ENCODE results near the gene GGA2.

GGA2 gene

DNA sequence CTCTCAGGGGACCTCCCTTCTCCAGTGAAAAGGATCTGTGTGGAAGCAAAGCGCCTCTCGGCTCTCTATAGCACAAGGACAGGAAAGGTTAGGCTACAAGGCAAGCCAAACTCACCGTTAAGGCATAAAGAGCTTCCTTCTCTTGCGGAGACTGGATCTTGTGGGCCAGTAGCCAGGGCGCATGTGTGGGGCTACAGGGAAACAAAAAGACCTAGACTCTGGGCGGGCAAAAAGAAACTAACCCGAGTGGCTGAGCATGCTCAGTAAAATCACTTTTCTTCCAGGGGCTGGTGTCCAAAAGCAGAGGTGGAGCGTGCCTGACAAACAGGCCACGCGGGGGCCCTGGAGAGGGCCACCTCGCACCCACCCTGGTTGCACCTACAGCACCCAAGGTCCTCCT, 16.1 kb downstream of the GGA2 start:
- H3K4me1 Mint-ChIP-seq, result peaks cover 5% of the 10 kb centered on the region
- H3K27ac Mint-ChIP-seq, result no peak overlapping the region
- no peak overlapping the region for H3K4me3 Mint-ChIP-seq
- H3K27me3 Mint-ChIP-seq (ENCODE audit: low read depth), result no peaks in the 10 kb centered on the region
- TF ChIP-seq CTCF (IDR thresholded peaks at IDR 0.05; ENCODE audit: unreplicated experiment in 3 of 3), result no peak
- H3K36me3 Mint-ChIP-seq (ENCODE audit: low read depth), result peaks cover 44% of the 10 kb centered on the region
- no peaks in the 10 kb centered on the region for H3K9me3 Mint-ChIP-seq

DNA sequence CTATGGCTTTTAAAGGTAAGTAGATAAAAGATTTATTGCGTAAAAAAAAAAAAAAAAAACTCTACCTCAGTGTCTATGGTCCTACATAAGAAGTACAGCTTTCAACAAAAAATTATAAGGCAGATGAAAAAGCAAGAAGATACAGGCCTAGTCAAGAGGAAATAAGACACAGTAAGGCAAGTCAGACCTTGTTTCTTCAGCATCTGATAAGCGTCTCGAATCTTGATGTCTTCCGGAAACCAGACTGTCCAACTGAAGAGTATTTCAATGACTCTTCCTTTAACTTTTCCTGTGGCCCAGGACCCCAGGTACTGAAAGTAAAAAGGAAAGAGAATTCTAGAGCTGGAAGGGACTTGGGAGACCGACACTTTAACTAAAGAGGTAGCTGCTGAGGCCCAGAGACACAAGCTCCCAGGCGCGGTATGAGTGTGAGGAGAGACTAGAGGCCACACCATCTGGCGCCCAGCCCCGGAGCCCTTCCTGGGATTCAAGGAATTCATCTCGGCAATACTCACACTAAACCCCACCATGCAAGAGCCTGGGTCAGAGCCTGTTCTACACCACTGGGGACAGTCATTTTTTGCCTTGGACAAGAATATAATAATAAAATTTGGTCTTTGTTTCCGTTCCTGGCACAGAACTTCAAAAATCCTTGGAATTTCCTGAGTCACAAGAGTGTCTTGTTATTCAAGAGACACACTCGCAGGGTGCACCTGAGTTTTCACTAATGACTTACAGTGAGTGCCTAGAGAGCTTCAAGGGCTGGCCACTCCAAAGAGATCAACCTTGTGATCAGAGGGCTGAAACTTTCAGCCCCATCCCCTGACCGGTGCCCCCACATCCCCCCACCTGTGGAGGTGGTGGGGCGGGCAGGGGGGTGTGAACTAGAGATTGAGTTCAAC, 18.6 kb downstream of the GGA2 start:
- no peak overlapping the region for H3K4me3 Mint-ChIP-seq
- H3K27me3 Mint-ChIP-seq (ENCODE audit: low read depth), result no peaks in the 10 kb centered on the region
- peaks cover 57% of the 10 kb centered on the region for H3K36me3 Mint-ChIP-seq (ENCODE audit: low read depth)
- no peaks in the 10 kb centered on the region for H3K4me1 Mint-ChIP-seq
- no peak overlapping the region for H3K27ac Mint-ChIP-seq
- TF ChIP-seq CTCF (IDR thresholded peaks at IDR 0.05; ENCODE audit: unreplicated experiment in 3 of 3), result no peak
- no peaks in the 10 kb centered on the region for H3K9me3 Mint-ChIP-seq

DNA sequence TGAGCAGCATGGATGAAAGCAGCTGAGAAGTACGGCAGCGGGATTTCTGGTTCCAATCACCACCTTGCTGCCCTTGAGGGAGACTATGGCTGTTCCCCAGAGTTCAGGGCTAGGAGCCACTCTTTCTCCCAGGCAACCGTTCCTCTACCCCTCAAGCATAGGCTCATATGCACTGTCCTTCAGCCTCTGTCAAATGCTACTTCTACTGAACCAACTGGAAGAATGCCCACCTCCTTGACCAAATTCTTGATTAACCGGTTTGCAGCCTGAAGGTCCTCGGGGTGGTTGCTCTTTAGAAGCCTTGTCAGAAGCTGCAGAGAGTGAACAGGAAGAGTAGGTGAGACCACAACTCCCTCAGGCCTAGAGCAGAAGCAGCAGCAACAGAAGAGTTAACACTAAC, 23.8 kb downstream of the GGA2 start:
- Mint-ChIP-seq H3K4me3 (no peak overlapping the region), H3K9me3 (no peaks in the 10 kb centered on the region), H3K27ac (no peak overlapping the region), H3K27me3 (ENCODE audit: low read depth) (no peaks in the 10 kb centered on the region), H3K4me1 (no peaks in the 10 kb centered on the region), H3K36me3 (ENCODE audit: low read depth) (peaks cover 79% of the 10 kb centered on the region)
- no peak for TF ChIP-seq CTCF (IDR thresholded peaks at IDR 0.05; ENCODE audit: unreplicated experiment in 3 of 3)

- H3K4me1 Mint-ChIP-seq, result no peaks in the 10 kb centered on the region
- no peak overlapping the region for H3K4me3 Mint-ChIP-seq
- no peak overlapping the region for H3K27ac Mint-ChIP-seq
- no peak for TF ChIP-seq CTCF (IDR thresholded peaks at IDR 0.05; ENCODE audit: unreplicated experiment in 3 of 3)
- H3K27me3 Mint-ChIP-seq (ENCODE audit: low read depth), result no peaks in the 10 kb centered on the region
- H3K9me3 Mint-ChIP-seq, result no peaks in the 10 kb centered on the region
- H3K36me3 Mint-ChIP-seq (ENCODE audit: low read depth), result peaks cover 75% of the 10 kb centered on the region
Measured at GRCh38 chr16:23485841-23486240, 24.5 kb downstream of the GGA2 start.

- TF ChIP-seq CTCF (IDR thresholded peaks at IDR 0.05; ENCODE audit: unreplicated experiment in 3 of 3), result no peak
- peaks cover 73% of the 10 kb centered on the region for H3K36me3 Mint-ChIP-seq (ENCODE audit: low read depth)
- no peak overlapping the region for H3K27ac Mint-ChIP-seq
- H3K9me3 Mint-ChIP-seq, result no peaks in the 10 kb centered on the region
- H3K4me1 Mint-ChIP-seq, result no peaks in the 10 kb centered on the region
- no peaks in the 10 kb centered on the region for H3K27me3 Mint-ChIP-seq (ENCODE audit: low read depth)
- no peak overlapping the region for H3K4me3 Mint-ChIP-seq
Measured at GRCh38 chr16:23485257-23485614, 25.1 kb downstream of the GGA2 start.

Data from nephron (organoid).